ENCODE results near the gene ECHS1.
"Not testable (repeated sequence)": the region's sequence is repeated elsewhere in the genome, so short reads cannot be mapped to it uniquely, and the experiment has no call there.

Gene ECHS1

DNA sequence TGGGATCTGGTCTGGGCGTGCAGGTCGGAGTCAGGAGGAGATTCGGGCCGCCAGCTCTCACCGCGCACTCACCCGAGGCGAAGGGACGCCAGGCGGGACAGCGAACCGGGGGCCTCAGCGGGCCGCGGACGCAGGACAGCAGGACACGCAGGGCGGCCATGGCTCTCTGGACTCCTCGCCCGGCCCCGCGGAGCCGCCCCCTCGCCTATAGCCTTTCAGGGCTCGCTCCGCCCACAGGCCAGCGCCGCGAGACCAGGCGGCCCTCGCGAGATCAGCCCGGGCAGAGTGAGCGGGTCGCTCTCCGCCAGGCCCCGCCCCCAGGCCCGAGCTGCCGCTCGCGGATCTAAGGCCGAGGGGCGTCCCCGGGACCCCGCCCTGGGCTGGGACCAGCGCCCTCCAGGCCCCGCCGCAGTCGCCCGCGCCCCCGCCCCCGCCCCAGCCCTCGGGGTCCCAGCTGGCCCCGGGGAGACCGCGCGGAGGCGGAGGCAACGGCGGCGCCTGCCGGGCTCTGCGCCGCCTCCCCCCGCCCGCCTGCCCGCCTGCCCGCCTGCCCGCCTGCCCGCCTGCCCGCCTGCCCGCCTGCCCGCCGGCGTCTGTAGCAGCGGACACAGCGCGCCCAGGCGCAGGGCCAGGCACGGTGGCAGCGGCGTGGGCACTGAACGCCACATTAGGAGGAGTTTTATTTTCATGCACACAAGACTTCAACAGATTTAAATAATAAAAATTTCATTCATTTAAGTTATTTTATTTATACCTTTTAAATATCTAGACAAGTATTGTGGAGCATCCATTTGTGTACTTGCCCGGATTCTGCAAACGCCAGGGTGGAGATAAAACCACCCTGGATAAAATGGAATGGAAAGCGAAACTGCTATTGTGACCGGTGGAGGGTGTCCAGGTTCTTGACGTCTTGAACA is at the start of gene ECHS1:
Gene ECHS1 (minus strand): TSS at position 181 of the 917 bp plus-strand sequence. CDS start 21 bp downstream, at position 160.
- peak; percentile 98 for DNase-seq

DNA sequence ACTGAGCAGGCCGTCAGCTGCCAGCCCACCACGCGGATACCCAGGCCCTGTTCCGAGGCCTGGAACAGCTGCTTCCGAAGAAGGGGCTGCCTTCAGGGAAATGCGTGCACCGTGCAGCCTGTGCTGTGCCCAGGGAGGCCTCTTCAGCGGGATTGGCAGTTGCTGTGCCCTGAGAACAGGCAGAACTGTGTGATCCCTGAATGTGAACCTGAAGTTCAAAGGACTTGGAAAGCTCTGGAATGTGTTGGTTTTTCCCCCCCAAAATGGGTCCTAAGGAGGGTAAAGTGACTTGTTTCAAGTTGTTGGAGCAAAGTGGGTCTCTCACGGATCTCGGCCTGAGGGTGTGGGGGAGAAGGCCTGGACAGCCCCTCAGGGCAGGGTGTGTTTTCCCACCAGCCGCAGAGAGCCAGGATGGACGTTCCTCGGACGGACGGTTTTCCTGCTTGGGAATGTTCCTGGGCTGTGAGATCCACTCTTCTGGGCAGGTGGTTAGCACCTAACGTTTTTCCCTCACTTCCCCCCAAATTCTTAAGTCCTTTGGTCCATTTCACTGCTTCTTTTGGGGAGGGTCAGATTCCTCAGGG is 49.2 kb upstream of the ECHS1 start:
- no peak for DNase-seq

DNA sequence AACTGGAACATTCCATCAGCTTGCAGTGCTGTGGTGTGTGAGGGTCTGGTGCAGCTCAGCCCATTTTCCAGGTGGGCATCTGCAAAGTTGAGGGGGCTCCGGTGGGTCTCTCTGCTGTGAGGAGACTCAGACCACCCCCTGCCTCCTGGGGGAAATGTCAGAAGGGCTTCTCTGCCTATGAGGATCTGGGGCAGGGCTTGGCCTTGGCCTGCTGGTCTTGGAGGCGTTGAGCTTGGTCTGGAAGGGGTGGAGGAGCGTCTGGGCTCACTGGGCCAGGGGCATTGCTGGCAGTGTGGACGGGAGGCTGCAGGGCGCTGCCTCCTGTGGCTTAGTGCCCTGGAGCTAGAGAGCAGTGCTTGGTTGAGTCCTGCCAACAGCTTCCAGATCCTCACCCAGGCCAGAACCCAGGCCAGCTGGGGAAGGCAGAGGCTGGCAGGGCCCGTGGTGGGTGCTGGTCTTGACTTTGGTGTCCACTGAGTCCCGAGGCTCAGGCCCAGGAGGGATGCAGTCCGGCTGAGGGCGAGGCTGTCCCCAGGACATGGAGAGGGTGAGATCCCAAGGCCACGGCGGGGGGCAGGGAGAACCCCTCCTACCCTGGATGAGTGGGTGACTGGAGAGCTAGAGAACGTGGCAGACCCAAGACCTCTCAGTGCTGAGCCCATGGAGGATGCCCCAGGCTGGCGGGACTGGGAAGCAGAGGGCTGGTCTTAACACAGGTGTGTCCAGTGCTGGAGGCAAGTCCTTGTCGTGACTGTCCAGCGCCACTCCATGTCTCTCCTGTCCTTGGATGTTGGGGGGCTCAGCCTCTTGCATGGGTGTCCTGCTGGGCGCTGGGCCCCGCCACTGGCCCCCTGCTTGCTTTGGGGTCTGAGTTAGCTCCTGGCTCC is 48.4 kb upstream of the ECHS1 start:
- DNase-seq: peak; percentile 26

DNA sequence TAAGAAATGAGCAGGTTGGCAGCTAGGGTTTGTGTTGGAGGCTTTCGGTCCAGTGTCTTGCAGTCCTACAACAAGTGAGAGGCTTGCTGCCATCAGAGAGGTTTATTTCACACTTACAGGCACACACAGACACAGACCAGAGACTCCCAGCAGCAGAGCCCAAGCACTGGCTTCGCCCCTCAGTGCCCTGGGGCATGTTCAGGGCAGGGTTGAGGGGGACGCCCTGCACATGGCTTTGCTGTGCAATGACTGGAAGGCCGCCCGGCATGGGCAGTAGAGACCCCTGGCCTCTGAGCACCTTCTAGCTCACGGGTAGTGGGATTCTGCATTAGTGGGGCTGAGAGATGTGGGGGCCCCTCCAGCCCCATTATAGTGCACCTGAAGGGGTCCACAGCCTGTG is 47.4 kb upstream of the ECHS1 start:
- DNase-seq: peak; percentile 11

DNA sequence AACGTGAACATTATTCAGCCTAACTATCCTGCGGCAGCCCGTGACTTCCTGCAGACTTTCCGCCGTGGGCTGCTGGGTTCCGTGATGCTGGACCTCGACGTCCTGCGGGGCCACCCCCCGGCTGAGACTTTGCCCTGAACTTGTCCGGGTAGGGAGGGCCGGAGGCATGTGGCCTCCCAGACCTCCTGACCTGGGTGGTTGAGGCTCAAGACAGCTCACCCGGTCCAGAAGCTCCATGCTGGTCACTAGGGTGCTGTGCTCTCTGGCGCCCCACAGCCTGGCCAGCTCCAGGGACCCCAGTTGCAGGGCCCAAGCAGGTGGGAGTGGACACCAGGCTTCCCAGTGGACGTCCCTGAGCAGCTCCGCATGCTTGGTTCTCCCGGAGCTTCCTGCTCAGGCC is 46.9 kb upstream of the ECHS1 start:
- DNase-seq: no peak

DNA sequence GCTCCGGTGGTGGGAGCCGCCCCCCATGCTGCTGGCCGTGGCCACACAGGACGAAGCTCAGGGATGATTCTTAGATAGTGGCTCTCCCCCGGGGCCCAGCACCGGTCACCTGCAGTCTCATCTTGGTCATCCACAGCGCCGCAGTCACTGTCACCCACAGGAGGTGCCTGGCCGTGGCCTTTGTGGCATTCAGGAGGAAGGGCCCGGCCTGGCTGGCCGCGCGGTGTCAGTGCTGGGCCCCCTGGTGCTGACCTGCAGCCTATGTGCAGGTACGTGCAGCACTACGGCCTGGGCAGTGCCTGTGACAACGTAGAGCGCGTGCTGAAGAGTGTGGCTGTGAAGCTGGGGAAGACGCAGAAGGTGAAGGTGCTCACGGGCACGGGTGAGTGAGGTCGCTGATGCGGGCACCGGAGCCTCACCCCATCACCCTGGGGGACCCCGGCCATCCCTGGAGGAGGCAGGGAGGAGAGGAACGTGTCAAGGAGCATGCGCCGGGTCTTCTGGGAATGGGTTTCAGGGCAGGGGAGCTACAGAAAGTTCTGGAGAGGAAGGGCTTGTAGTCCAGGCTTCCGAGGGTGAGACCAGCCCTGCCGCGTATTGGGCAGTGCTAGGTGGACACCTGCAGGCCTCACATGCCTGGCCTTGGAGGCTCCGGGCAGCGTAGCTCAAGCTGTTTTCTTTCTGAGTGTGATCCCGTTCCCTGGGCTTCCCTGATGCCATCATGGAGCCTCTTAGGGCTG is 46.2 kb upstream of the ECHS1 start:
- DNase-seq: no peak

DNA sequence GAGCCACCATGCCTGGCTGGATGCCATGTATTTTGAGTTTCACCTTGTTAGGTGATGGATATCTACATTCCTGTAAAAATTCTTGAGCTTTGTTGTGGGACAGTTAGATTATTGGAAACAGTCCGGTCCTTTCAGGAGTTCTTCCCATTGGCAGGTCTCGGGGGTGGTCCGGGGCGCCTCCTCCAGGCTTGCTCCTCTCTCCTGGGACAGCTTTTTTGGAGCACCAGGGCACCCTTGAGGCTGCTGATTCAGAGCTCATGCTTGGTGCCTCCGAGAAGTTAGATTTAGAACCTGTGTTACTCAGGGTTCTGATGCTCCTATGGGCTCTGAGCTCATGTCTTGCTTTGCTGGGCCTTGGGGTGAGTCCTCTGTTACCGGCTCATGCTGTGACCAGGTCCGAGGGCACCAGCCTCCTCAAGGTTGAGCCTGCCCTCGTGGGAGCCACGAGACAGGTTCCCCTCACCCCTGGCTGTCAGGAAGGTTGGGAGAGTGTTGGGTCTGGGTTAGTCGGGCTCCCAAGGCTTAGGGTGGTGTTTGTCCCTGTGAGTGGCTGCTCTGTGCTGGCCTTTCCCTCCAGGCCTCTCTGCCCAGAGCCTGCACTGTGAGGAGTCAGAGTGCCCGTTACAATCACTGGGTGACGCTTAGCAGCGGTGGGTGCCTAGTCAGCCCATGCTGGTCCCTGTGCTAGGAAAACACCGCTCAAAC is 45.3 kb upstream of the ECHS1 start:
- no peak for DNase-seq

DNA sequence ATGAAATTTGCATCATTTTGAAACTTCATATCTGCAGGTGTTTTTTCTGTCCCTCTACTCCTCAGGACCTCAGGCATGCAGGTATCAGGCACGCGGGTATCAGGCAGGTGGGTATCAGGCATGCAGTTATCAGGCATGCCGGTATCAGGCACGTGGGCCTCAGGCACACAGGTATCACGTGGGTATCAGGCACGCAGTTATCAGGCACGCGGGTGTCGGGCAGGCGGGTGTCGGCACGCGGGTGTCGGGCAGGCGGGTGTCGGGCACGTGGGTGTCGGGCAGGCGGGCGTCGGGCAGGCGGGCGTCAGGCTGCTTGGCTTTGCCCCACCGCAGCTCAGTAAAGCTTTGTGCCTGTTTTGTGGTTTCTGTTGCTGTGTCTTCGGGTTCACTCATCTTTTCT is 42.6 kb upstream of the ECHS1 start:
- DNase-seq: no peak

DNA sequence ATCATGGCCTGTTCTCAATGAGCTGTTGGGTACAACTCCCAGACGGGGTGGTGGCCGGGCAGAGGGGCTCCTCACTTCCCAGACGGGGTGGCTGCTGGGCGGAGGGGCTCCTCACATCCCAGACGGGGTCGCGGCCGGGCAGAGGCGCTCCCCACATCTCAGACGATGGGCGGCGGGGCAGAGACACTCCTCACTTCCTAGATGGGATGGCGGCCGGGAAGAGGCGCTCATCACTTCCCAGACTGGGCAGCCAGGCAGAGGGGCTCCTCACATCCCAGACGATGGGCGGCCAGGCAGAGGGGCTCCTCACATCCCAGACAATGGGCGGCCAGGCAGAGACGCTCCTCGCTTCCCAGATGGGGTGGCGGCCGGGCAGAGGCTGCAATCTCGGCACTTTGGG is 41.2 kb upstream of the ECHS1 start:
- not testable (repeated sequence) for DNase-seq

DNA sequence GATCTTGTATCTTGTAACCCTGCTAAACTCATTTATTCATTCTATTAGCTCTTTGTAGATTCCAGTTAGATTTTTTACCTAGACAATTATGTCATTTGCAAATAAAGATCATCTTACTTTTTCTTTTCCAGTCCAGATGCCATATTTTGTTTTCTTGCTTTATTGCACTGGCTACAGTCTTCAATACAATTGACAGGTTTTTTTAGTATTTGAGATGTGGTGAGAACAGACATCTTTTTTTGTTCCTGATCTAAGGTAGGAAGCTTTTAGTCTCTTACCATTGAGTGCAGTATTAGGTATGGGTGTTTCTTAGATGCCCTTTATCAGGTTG is 39.2 kb upstream of the ECHS1 start:
- no peak for DNase-seq

DNA sequence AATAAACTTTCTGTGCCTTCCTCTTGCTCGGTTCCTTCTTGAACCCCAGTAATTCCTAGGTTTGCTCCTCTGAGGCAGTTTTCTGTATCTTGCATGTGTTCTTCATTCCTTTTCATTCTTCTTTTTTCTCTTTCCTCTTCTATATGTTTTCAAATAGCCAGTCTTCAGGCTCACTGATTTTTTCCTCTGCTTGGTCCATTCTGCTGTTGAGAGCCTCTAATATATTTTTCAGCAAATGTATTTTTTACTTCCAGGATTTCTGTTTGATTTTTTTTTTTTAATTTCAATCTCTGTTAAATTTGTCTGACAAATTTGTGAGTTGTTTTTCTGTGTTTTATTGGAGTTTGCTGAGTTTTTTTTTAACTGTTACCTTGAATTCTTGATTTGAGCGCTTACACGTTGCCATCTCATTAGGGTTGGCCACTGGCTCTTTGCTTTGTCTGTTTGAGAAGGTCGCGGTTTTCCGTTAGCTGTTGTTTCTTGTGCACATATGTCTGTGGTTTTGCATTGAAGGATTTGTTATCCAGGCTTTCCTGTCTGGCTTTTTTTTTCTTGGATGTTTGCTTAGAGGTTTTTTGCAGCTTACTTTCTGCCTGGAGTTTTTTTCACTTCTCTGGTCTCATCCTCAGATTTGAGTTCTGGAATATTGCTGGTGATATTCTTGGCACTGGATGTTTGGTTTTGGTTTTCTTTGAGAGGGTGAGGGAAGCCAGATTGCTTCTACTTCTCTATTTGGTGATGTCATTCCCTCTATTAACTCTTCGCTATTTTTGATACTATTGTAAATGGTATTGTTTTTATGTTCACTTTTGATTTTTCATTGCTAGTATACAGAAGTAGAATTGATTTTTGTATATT is 38.6 kb upstream of the ECHS1 start:
- no peak for DNase-seq

DNA sequence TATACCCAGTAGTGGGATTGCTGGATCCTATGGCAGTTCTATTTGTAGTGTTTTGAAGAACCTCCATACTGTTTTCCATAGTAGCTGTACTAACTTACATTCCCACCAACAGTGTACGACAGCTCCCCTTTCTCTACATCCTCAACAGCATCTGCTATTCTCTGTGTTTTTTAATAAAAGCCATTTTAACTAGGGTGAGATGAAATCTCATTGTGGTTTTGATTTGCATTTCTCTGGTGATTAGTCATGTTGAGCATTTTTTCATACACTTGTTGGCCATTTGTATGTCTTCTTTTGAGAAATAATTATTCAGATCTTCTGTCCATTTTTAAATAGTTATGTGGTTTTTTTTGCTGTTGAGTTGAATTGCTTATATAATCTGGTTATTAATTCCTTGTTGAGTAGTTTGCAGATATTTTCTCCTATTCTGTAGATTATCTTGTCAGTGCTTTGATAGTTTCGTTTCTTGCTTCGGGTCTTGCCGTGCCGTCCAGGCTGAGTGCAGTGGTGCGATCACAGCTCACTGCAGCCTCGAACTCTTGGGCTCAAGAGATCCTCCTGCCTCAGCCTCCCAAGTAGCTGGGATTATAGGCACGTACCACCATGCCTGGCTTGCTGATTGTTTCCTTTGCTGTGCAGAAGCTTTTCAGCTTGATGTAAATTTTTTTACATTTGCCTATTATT is 32.8 kb upstream of the ECHS1 start:
- DNase-seq: no peak

DNA sequence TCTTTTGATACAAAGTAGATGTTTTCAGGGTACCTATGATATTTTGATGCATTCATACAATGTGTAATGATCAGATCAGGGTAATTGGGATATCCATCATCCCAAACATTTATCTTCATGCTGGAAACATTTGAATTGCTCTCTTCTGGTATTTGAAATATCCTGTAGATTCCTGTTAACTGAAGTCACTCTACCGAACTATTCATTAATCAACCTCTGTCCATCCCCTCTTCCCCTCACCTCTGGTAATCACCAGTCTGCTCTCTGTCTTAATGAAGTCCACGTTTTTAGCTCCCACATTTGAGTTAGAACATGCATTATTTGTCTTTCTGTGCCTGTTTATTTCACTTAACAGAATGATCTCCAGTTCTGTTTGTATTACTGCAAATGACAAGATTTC is 32.1 kb upstream of the ECHS1 start:
- DNase-seq: no peak

DNA sequence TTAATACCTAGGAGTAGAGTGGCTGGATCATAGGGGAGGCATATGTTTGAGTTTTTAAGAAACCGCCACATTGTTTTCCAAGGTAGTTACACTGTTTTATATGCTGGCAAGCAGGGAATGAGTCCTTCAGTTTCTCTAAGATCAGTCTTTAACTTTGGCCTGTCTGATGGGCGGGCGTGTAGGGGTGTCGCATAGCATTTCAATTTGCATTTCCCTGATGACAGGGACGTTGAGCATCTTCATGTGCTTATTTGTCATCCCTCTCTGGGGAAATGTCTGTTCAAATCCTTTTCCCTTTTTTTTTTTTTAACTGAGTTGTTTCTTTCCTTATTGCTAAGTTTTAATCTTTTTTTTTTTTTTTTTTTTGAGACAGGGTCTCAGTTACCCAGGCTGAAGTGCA is 30.6 kb upstream of the ECHS1 start:
- no peak for DNase-seq

DNA sequence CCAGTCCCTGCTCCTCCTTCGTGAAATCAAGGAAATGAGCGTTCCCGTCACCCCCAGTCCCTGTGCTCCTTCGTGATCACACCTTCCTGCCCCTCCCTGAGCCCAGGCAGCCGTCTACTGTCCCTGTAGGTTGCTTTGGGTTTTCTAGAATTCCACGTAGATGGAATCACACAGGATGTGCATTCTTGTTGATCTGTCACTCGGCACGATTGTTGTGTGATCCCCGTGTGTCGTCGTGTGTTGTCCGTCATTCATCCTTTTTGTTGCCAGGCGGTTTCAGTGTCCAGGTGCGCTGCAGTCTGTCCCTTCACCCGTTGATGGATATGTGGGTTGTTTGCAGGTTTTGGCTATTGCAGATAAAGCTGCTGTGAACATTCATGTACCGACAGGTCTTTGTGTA is 30.2 kb upstream of the ECHS1 start:
- DNase-seq: no peak

DNA sequence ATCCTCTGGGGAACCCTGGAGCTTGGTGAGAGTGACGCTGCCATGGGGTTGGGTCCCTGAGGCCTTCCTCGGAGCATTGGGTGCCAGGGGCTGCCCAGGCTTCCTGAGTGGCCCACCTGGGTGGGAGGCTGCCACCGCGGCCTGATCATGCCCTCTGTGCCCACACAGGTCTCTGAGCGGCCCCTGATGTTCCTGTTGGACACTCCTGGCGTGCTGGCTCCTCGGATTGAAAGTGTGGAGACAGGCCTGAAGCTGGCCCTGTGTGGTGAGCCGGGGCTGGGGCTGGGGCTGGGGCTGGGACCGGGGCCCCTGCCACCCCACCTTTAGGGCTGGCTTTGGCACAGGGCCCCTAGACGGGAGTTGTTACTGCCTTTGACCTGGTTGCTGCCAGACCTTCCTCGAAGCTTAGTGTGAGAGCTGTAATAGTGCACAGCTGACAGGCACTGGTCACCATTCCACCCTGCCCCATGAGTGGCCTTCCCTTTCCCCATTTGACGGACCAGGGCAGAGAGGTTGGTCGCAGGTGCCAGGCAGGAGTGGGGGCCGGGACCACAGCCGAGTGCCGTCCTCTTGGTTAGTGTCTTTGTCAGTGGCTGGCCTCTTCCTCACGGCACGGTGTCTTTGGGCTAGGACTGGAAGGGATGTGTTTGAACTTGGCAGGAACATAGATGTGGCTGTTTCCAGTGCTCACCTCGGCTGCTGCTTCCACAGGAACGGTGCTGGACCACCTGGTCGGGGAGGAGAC is 29.0 kb upstream of the ECHS1 start:
- no peak for DNase-seq

DNA sequence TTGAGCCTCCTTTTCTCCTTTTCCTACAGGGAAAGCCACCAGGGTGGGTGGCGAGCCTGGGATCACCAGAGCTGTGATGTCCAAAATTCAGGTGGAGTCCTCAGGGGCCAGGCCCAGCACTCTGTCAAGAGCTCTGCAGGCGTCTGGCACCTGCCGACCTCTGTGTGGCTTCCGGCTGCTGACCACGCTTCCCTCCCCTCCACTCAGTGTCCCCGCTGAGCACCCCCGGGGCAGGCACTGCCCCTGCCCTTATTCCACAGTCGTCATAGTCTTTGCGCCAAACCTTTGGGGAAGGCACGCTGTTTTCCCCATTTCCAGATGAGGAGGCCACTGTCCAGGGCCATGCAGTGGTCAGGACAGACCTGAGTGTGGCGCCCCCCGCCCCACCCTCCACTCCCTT is 28.3 kb upstream of the ECHS1 start:
- no peak for DNase-seq

DNA sequence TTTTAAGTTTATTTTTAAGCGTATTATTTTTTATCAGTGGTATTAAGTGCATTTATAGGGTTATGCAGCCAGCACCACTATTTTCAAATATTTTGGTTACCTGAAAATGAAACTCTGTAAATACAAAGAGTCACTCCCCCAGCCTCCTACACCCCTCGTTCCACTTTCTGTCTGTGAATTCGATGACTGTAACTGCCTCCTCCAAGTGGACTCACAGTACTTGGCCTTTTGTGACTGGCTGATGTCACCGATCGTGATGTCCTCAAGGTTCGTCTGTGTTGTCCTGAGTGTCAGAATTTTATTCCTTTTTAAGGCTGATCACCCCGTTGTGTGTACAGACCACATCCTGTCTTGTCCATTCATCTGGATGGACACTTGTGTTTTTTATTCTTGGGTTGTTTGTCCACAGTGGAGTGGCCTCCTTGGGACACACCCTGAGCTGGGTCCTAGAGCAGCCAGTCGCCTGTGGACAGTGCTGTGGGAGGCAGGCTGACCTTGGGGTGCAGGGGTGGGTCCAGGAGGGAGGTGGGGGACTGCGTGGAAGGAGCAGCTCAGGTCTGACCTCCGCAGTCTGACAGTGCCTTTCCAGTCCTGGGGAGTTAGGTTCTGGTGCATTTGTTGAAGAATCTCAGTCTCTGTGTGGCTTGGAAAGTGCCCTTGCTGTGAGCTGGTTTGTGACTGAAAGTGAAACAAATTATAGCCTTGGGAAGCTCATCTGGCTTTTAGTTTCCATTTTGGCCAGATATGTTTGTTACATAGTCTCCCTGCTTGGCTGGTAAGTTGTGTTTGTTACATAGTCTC is 27.7 kb upstream of the ECHS1 start:
- DNase-seq: no peak

DNA sequence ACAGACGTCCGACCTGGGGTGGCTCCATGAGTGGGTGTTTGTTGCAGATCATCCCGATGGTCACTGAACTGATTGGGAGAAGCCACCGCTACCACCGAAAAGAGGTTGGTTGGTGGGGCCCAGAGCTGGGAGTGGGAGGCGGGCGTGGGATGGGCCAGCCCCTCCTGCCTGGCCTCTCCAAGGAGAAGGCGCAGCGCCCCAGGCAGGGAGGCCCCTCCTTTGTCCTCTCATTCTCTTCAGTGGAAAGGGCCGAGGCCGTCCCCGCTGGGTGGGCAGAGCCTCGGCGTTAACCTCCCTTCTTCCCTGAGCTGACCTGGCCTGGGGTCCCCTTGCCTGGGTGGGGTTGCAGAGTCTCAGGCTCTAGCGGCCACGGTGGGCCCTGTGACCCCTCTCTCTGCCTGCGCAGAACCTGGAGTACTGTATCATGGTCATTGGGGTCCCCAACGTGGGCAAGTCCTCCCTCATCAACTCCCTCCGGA is 26.0 kb upstream of the ECHS1 start:
- no peak for DNase-seq
